GM12878 (cell line): ENCODE measurements around the gene ASB6. TPM values are rescaled to one million over a fixed set of nuclear protein-coding genes. Genes with fewer than 3 reads are reported as not detected.

ENCODE experiments used
- ATAC-seq: fragments of 200-7000 bp; cut with Tn5 transposase; 3 replicates; pipeline ENCODE4 v1.9.1; 2020; ENCODE audit warnings: mild to moderate bottlenecking, moderate library complexity
- BruUV-seq: library from RNA; stranded (reverse); fragments of 400-500 nt; replicated peaks from 2 replicates; lab custom pipeline; 2021; lab: Mats Ljungman, UMichigan
- CTCF ChIA-PET: fragments of 300-600 bp; sonication (Branson Sonifier 250); formaldehyde crosslinking; extraction: SDS; loops from one replicate; lab custom pipeline; 2021; ENCODE audit warnings: inconsistent platforms; lab: Yijun Ruan, JAX
- POLR2A ChIA-PET: fragments of 350-600 bp; formaldehyde crosslinking; extraction: SDS; loops from one replicate; lab custom pipeline; 2021; ENCODE audit warnings: inconsistent platforms; lab: Charles Lee
- RAD21 ChIA-PET: fragments of 300-600 bp; sonication (Branson Sonifier 250); formaldehyde crosslinking; loops from one replicate; lab custom pipeline; 2023; ENCODE audit warnings: antibody characterized with exemption; ENCODE audit not compliant: unreplicated experiment; lab: Charles Lee
- SMC1A ChIA-PET: fragments of 300-600 bp; sonication (Branson Sonifier 250); formaldehyde crosslinking; loops from one replicate; lab custom pipeline; 2023; ENCODE audit not compliant: unreplicated experiment, uncharacterized antibody; lab: Charles Lee
- DNase-seq: peaks from one replicate; pipeline ENCODE4 v3.0.0-alpha.2; 2011; ENCODE audit warnings: low read depth, low spot score
- FAIRE-seq: peaks from 3 replicates; lab custom pipeline; 2011; peaks lifted over from hg19 to GRCh38; lab: Jason Lieb, UNC
- H2AFZ ChIP-seq: 2 replicates; pipeline ENCODE4 v1.6.0; 2011; ENCODE audit warnings: low read depth, low read length, control low read depth; ENCODE audit not compliant: control insufficient read depth
- H3K27ac ChIP-seq: 2 replicates; pipeline ENCODE4 v1.5.1; 2011; ENCODE audit warnings: control low read depth; ENCODE audit not compliant: control insufficient read depth, insufficient read depth
- H3K27me3 ChIP-seq, 2 experiments: replicated peaks in 1 of 2; 2 replicates each; pipeline versions ENCODE4 v1.6.0 to v1.6.1; 2011; ENCODE audit warnings: low read length in 1 of 2; ENCODE audit not compliant: control insufficient read depth in 2 of 2, insufficient read depth in 2 of 2
- H3K36me3 ChIP-seq, 2 experiments: 2 replicates each; pipeline ENCODE4 v1.5.1; 2011; ENCODE audit warnings: low read length in 1 of 2; ENCODE audit not compliant: control insufficient read depth in 2 of 2, insufficient read depth in 2 of 2
- H3K4me1 ChIP-seq: 2 replicates; pipeline ENCODE4 v1.6.1; 2011; ENCODE audit warnings: mild to moderate bottlenecking, low read length, moderate library complexity, mixed read lengths; ENCODE audit not compliant: control insufficient read depth, insufficient read depth
- H3K4me2 ChIP-seq: 2 replicates; pipeline ENCODE4 v1.6.0; 2011; ENCODE audit warnings: control low read depth; ENCODE audit not compliant: control insufficient read depth, insufficient read depth
- H3K4me3 ChIP-seq: fragments of 200-600 bp; sonication (generic); 2 replicates; pipeline ENCODE4 v1.5.1; 2016
- H3K79me2 ChIP-seq: 2 replicates; pipeline ENCODE4 v1.6.0; 2011; ENCODE audit warnings: low read length; ENCODE audit not compliant: control insufficient read depth, insufficient read depth
- H3K9ac ChIP-seq: 2 replicates; pipeline ENCODE4 v1.8.0; 2011; ENCODE audit warnings: low read length, control low read depth, mixed read lengths; ENCODE audit not compliant: control insufficient read depth, insufficient read depth
- H3K9me3 ChIP-seq: replicated peaks from 3 replicates; pipeline ENCODE4 v1.5.1; 2011; ENCODE audit warnings: mild to moderate bottlenecking, low read length; ENCODE audit not compliant: control insufficient read depth, insufficient read depth
- H4K20me1 ChIP-seq: 2 replicates; pipeline ENCODE4 v1.6.0; 2011; ENCODE audit not compliant: control insufficient read depth, insufficient read depth
- ATF3 ChIP-seq: IDR thresholded peaks from 2 replicates; pipeline ENCODE4 v1.6.1; 2011; ENCODE audit warnings: low read depth, mild to moderate bottlenecking, low read length, moderate library complexity, borderline replicate concordance; ENCODE audit errors: extremely low read depth
- BRCA1 ChIP-seq: IDR thresholded peaks from 2 replicates; pipeline ENCODE4 v1.6.1; 2011; ENCODE audit warnings: low read depth, low read length, improper control_type of control experiment
- CBX3 ChIP-seq: fragments of 200-600 bp; sonication (generic); IDR thresholded peaks from 2 replicates; pipeline ENCODE4 v1.6.1; 2016; ENCODE audit warnings: low read depth, borderline replicate concordance
- CREB1 ChIP-seq: IDR thresholded peaks from 2 replicates; pipeline ENCODE4 v1.6.1; 2012; ENCODE audit warnings: low read depth, mild to moderate bottlenecking, inconsistent platforms
- EZH2 ChIP-seq: IDR thresholded peaks from 2 replicates; pipeline ENCODE4 v1.6.1; 2012; ENCODE audit warnings: low read depth, mild to moderate bottlenecking, control low read depth, inconsistent platforms, low read length, borderline replicate concordance; ENCODE audit not compliant: control insufficient read depth
- HSF1 ChIP-seq: fragments of 150-350 bp; IDR thresholded peaks from 2 replicates; pipeline ENCODE4 v1.6.1; 2014; ENCODE audit warnings: mild to moderate bottlenecking, low read depth, low read length
- POLR2A ChIP-seq: IDR thresholded peaks from 2 replicates; pipeline ENCODE4 v1.6.1; 2011; ENCODE audit warnings: low read depth, mild to moderate bottlenecking, low read length
- RAD51 ChIP-seq: fragments of 450-650 bp; IDR thresholded peaks from 2 replicates; pipeline ENCODE4 v1.6.1; 2016; ENCODE audit warnings: moderate library complexity, mild to moderate bottlenecking, inconsistent platforms
- RELA ChIP-seq: fragments of 450-650 bp; IDR thresholded peaks from 2 replicates; pipeline ENCODE4 v1.8.0; 2014; ENCODE audit warnings: borderline replicate concordance; ENCODE audit not compliant: partially characterized antibody
- RFX5 ChIP-seq: IDR thresholded peaks from 2 replicates; pipeline ENCODE4 v1.6.1; 2011; ENCODE audit warnings: low read depth, low read length, improper control_type of control experiment
- SMAD1 ChIP-seq: fragments of 450-650 bp; IDR thresholded peaks from 2 replicates; pipeline ENCODE4 v1.6.1; 2018; ENCODE audit warnings: mild to moderate bottlenecking, low read depth; ENCODE audit not compliant: partially characterized antibody
- WGBS: methylation state at CpG from one replicate; pipeline ENCODE4 v1.1.6; 2016; ENCODE audit warnings: low lambda C conversion rate; ENCODE audit not compliant: insufficient replicate concordance, insufficient coverage; ENCODE audit errors: missing lambda C conversion rate; 5-methylcytosine and 5-hydroxymethylcytosine counted together
- in situ Hi-C: fragments of 300-500 bp; cut with MboI; formaldehyde crosslinking; loops from 9 replicates; pipeline ENCODE4 v1.14.3; 2018; ENCODE audit warnings: mixed read lengths
- intact Hi-C: fragments of 100-400 bp; cut with micrococcal nuclease; formaldehyde crosslinking; loops from one replicate; pipeline ENCODE4 v1.14.2; 2022; ENCODE audit not compliant: unreplicated experiment
- polyA plus RNA-seq, 11 experiments: library from polyadenylated mRNA; depleted of rRNA in 4 of 11; unstranded in 6 of 11; stranded (reverse) in 5 of 11; fragments of >200 nt; fragmentation: Nextera tagmentation in 4 of 11; fragmentation: Illumina TruSeq in 1 of 11; extraction: Ambion mirVana in 4 of 11; extraction: Trizol in 1 of 11; gene quantifications; 1 replicate in 1 of 11; 2 replicates in 10 of 11; pipeline versions ENCODE4 v1.2.1 to v1.2.3, GENCODE V29; 2011 to 2016; ENCODE audit warnings: inconsistent platforms in 2 of 11, missing spikeins in 2 of 11, low read depth in 1 of 11
- total RNA-seq, 4 experiments: library from RNA; depleted of rRNA in 3 of 4; stranded (reverse); fragments of >200 nt in 3 of 4; fragmentation: Illumina TruSeq in 1 of 4; extraction: Trizol in 1 of 4; gene quantifications; 2 replicates each; pipeline versions ENCODE4 v1.2.1 to v1.2.3, GENCODE V29; 2013 to 2021
- TF ChIP-seq, protein P1 (sequence below): IDR thresholded peaks from 2 replicates; pipeline ENCODE4 v1.6.1; 2012; ENCODE audit warnings: improper control_type of control experiment, low read depth, low read length; ENCODE audit not compliant: insufficient replicate concordance

Gene ASB6
- total and polyA plus RNA-seq, 10 of the 15 experiments (the other 5 are each of a cell fraction or from before 2014, with no cell fraction given), result 0.80 to 18.2 (median 9.9) TPM

DNA sequence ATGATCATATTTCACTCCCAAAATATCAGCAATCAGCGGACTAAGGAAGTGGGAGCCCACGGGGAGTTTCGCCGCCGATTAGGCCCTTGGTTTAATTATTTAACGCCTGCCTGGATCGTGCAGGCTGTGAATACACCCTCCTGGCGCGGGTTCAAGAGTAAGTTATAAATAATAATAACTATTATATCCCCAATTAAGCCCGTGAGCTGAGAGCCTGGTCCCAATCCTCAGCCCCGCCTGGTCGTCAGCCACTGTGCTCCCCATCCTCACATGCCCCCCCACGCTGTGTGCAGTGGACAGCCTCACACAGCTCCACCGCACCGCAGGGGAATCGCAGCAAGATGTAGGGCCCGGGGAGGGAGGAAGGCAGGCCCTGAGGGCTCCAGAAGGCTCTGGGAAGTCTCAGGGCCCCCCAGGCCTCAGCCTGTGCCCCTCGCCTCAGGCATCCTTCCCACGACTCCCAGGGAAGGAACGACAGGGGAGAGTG is 12.6 kb upstream of the ASB6 start (continued):
- TF ChIP-seq, protein P1, sequence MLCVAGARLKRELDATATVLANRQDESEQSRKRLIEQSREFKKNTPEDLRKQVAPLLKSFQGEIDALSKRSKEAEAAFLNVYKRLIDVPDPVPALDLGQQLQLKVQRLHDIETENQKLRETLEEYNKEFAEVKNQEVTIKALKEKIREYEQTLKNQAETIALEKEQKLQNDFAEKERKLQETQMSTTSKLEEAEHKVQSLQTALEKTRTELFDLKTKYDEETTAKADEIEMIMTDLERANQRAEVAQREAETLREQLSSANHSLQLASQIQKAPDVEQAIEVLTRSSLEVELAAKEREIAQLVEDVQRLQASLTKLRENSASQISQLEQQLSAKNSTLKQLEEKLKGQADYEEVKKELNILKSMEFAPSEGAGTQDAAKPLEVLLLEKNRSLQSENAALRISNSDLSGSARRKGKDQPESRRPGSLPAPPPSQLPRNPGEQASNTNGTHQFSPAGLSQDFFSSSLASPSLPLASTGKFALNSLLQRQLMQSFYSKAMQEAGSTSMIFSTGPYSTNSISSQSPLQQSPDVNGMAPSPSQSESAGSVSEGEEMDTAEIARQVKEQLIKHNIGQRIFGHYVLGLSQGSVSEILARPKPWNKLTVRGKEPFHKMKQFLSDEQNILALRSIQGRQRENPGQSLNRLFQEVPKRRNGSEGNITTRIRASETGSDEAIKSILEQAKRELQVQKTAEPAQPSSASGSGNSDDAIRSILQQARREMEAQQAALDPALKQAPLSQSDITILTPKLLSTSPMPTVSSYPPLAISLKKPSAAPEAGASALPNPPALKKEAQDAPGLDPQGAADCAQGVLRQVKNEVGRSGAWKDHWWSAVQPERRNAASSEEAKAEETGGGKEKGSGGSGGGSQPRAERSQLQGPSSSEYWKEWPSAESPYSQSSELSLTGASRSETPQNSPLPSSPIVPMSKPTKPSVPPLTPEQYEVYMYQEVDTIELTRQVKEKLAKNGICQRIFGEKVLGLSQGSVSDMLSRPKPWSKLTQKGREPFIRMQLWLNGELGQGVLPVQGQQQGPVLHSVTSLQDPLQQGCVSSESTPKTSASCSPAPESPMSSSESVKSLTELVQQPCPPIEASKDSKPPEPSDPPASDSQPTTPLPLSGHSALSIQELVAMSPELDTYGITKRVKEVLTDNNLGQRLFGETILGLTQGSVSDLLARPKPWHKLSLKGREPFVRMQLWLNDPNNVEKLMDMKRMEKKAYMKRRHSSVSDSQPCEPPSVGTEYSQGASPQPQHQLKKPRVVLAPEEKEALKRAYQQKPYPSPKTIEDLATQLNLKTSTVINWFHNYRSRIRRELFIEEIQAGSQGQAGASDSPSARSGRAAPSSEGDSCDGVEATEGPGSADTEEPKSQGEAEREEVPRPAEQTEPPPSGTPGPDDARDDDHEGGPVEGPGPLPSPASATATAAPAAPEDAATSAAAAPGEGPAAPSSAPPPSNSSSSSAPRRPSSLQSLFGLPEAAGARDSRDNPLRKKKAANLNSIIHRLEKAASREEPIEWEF, result no peak
- no peak for TF ChIP-seq POLR2A
- TF ChIP-seq, all 136 proteins: peak for 0

GRCh38 chr9:129653823-129654553 is 12.0 kb upstream of the ASB6 start:
- RAD21 ChIA-PET, result no interaction called here
- intact Hi-C loops, result no loop called here
- Histone ChIP-seq H3K4me3 (no peak overlapping the region), H3K79me2 (no peaks in the 10 kb centered on the region), H3K4me2 (no peak overlapping the region), H3K36me3 (no peaks in the 10 kb centered on the region; a peak in 1 of 4 replicates), H2AFZ (no peak overlapping the region), H3K9me3 (no peaks in the 10 kb centered on the region)
- FAIRE-seq, result no peak
- SMC1A ChIA-PET, result no interaction called here
- CTCF ChIA-PET, result no interaction called here
- 35% methylated on average over 19 of the region's 19 CpGs for WGBS
- TF ChIP-seq BRCA1 (no peak), HSF1 (no peak), CREB1 (no peak), RELA (no peak), SMAD1 (no peak), ATF3 (no peak), RFX5 (no peak), EZH2 (no peak), CBX3 (no peak), RAD51 (no peak)
- TF ChIP-seq, all 136 proteins: peak for 0
- Histone ChIP-seq H3K27ac (no peak overlapping the region), H4K20me1 (no peaks in the 10 kb centered on the region), H3K9ac (no peak overlapping the region), H3K4me1 (no peaks in the 10 kb centered on the region), H3K27me3 (no peaks in the 10 kb centered on the region; a peak in 2 of 4 replicates)
- ATAC-seq (no peak), DNase-seq (no peak)
- POLR2A ChIA-PET, result no interaction called here
- BruUV-seq, result no TSS peak
- in situ Hi-C loops, result no loop called here
